ENCODE results near the gene CTNNA3.

DNA sequence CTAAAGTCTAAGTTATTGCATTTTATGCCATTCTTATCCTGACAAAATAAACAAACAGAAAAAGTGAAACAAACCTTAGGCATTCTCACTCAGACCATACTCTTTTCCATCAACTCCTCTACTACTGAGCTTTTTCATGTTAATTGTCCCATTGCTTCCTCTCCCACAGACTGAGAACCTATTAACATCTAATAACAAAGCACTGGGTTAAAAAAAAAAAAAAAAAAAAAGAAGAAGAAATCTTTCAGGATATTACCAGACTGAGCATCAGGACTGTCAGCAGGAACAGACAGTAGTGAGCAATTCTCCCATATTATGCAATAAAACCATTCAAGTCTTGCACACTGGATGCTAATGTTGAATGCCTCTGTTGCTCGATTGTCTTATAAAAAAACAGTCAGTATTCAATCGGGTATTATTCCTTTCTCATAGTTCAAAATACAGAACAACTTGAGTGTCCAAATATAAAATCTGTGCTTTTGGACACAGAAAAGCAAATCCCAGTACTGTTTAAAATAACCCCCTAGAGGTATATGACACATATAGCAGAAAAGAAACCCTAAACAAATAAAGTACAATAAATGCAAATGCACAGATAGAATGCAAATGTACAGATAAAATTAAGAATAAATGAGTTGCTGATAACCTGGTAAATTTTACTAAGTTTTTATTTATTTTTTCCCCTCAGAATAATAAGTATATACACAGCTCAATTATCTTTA is 1301.5 kb downstream of the CTNNA3 start:
- TF ChIP-seq, protein P1, sequence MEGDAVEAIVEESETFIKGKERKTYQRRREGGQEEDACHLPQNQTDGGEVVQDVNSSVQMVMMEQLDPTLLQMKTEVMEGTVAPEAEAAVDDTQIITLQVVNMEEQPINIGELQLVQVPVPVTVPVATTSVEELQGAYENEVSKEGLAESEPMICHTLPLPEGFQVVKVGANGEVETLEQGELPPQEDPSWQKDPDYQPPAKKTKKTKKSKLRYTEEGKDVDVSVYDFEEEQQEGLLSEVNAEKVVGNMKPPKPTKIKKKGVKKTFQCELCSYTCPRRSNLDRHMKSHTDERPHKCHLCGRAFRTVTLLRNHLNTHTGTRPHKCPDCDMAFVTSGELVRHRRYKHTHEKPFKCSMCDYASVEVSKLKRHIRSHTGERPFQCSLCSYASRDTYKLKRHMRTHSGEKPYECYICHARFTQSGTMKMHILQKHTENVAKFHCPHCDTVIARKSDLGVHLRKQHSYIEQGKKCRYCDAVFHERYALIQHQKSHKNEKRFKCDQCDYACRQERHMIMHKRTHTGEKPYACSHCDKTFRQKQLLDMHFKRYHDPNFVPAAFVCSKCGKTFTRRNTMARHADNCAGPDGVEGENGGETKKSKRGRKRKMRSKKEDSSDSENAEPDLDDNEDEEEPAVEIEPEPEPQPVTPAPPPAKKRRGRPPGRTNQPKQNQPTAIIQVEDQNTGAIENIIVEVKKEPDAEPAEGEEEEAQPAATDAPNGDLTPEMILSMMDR (IDR thresholded peaks at IDR 0.05): no peak
- no peak for TF ChIP-seq POLR2A (IDR thresholded peaks at IDR 0.05)
